ENCODE data around the gene ARMS2.

The ARMS2 gene

DNA sequence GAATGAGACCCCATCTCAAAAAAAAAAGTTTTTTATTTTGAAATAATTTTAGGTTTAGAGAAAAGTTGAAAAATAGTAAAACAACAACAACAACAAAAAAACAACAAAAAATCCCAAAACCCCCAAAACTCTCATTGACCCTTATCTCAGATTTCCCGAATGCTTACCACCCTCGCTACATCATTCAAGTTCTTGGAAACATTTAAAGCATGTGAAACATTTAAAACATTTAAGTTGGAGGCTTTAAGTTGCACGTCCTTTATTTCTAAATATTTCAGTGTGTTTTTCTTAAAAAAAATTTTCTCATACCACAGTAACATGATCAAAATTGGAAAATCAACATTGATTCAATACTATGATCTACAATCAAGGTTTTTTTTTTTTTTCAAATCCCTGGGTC is 382 bp upstream of the ARMS2 start:
- DNase-seq: no peak

DNA sequence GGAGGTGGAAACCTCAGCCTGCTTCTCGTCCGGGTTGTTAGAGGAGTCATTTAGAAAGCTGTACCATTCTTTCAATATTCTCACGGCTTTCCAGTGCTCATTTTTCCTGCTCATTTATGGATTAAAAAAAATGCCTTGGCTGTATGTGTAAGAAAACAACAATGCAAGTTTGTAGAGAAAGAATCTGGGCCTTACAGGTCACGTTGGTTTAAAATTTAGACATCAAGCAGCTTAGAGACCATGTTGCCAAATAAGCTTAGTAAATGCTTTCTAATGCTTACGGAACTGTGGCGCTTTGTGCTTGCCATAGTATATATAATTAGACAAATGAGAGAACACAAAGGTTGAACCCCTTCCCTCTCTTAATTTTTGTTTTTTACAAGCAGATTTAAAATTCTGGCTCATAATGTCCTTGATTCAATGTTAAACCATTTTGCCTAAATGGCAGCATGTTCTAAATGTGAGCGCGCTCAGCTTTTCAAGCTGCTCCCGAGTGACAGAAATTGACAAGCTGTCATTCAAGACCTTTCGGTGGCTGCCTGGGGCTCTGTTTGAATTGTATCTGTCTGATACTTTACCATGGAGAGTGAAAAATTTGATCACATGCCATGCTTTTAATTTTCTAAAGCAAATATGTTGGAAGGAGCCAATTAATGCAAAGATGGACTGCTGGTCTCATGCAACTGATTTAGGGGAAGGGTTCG is 1.1 kb downstream of the ARMS2 start:
- DNase-seq: no peak

DNA sequence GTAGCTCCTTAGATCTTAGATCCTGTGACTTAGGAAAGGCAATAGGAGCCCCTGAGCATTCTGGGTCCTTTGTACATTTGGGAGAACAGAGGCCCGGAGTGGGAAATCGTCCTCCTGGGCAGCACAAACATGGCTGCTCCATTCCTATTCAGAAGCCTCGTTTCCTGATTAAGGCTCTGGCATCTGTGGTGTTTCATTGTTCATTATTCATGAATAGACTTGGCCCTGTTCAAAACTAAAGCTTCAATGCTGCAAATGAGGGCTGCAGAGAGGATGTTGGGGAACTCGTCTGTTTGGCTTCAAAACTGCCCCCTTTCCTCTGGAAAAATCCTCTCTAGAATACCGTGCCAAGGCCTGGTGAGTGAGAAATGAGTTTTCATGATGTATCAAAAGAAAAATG is 3.5 kb downstream of the ARMS2 start:
- no peak for DNase-seq

DNA sequence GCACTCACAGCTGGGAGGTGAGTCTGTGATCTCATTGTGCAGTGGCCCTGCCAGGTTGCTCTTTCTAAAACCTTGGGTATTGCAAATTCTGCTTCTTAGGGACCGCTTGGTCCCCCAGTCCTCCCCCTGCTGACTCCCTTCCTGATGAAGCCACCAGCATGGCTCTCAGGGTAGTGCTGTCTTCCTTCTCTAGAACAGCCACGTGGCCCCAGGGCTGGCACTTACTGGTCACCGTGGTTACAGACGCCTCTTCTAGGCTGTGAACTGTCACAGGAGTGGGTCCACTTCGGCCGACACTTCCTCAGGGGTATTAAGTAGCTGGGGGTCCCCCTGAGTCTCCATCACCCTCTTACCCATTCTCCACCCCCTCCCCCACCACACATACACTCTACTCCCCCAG is 4.2 kb downstream of the ARMS2 start:
- DNase-seq: no peak

DNA sequence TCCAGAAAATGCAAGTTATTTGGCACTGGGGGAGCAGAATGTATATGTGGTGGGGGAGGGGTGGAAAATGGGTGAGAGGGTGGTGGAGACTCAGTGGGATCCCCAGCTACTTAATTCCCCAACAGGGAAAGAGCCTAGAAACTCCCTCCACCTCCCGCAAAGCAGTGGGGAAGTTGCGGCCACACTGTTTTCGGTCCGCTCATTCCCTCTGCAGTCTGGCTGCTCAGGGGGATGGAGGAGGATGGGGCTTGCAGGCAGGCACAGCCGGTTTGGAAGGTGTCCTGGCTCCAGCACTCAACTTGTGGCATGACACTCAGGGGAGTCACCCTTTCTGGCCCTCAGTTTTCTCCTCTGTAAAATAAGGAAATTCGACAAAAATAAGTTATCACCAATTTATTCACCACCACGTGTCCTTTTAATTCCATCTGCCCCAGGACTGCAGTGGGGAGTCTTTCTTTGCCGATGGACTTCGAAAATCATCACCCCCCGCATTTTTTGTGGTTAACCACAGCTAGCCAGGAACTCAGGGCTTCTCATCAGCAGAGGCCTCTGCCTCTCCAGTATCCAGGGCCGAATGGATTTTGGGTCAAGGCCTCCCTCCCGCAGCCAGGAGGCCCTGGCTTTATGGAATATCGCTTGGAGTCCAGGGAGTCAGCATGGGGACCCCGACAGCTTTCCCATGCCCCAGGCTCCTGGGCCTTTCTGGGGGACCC is 5.3 kb downstream of the ARMS2 start:
- no peak for DNase-seq

DNA sequence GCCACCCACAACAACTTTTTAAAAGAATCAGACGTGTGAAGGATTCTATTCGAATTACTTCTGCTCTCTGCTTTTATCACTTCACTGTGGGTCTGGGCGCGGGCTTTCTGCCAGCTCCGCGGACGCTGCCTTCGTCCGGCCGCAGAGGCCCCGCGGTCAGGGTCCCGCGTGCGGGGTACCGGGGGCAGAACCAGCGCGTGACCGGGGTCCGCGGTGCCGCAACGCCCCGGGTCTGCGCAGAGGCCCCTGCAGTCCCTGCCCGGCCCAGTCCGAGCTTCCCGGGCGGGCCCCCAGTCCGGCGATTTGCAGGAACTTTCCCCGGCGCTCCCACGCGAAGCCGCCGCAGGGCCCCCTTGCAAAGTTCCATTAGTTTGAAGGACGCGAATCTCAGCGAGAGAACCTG is 6.4 kb downstream of the ARMS2 start:
- DNase-seq: peak; percentile 69

DNA sequence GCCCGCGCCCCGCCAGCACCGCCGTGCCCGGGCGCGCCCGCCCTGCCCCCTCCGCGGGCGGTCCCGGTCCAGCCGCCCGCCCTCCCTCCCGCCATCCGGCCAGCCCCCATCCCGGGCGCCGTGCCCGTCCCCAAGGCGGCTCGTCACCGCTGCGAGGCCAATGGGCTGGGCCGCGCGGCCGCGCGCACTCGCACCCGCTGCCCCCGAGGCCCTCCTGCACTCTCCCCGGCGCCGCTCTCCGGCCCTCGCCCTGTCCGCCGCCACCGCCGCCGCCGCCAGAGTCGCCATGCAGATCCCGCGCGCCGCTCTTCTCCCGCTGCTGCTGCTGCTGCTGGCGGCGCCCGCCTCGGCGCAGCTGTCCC is 6.9 kb downstream of the ARMS2 start, which contains the start of gene HTRA1:
Gene HTRA1 (plus strand): TSS at position 187 of the 362 bp plus-strand sequence. CDS start 100 bp downstream, at position 287.
- DNase-seq: peak; percentile 27

DNA sequence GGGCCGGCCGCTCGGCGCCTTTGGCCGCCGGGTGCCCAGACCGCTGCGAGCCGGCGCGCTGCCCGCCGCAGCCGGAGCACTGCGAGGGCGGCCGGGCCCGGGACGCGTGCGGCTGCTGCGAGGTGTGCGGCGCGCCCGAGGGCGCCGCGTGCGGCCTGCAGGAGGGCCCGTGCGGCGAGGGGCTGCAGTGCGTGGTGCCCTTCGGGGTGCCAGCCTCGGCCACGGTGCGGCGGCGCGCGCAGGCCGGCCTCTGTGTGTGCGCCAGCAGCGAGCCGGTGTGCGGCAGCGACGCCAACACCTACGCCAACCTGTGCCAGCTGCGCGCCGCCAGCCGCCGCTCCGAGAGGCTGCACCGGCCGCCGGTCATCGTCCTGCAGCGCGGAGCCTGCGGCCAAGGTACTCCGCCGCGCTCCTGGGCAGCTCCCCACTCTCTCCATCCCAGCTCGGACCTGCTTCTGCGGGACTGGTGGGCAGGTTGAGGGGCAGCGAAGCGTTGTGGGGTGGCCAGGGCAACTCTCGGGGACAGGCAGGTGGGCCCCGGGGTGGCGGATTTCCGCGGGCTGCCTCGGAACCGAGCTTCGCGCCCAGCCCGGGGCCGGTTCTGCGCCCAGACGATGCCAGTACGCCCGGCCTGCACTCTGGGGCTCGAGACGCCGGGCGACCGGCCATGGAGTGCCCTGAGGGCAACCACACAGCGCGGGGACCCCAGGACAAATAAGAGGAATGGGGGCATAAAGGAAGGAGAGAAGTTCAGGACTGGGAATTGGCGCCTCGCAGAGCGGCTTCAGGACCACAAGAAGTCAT is 7.5 kb downstream of the ARMS2 start:
- DNase-seq: peak; percentile 80

DNA sequence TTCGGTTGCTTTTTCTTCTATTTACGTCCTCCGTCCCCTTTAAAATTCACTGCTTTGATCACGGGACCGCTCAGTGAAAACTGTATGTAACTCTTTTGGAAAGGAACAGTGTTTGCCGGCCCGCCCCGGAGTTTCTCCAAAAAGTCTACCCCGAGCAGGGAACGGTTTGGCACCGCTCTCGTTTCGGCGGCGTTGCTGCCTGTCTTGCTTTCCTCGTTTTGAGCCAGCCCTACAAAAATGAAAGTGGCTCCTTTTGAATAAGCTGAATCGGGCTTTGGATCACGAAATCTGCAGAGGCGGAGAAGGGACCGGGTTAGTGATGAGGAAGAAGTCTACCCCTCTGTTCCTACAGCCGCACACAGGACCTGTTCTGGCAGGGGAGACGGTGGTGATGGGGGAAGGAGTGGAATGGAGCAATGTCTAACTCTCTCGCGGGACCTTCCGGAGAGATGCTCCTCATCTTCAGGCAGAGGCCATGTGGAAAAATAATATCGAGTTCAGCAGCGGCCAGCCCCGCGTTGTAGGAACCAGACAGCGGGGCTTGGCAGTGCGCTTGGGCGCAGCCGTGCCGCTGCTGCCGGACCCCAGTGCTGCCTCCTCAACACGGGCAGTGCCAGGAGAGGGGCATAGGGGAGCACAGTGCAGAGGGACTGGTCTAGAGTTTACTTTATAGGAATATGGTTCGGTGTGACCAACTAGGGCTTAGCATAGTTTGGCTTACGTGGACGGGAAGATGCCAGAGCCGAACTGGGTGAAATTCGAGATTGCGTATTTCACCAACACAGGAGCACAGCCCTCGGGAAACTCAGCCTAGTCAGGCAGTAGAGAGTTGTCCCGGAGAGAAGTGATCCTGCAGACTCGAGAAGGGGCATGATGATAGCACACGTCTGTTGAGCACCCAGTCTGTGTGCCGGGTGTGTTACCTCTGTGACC is 8.3 kb downstream of the ARMS2 start:
- peak; percentile 68 for DNase-seq

DNA sequence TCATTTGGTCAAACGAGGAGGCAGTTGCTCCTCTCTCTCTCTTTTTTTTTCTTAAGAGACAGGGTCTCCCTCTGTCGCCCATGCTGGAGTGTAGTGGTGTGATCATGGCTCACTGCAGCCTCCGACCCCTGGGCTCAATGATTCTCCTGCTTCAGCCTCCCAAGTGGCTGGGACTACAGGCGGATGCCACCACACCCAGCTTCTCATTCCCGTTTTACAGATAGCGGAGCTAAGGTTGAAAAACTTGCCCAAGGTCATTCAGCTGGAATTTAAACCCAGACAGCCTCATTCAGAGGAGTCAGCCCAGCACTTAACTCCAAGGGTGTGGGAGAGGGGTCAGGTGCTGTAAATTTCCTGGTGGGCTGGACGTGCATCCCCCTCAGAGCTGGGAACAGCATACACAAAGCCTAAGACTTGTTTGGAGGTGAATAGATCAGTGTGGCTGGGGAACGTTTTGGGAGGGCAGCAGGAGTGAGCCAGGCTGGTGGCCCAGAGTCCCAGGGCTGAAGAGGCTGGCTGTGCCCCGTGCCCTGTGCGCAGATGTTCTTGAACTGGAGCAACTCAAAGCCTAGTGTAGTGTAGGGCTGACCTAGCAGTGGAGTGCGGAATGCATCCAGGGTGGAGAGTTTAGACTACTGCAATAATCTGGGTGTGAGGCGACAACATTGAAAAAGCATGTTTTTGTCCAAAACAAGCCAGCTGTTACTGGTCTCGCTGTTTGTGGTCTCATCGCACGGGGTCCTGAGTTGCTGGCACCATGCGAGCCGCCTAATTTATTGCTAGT is 9.2 kb downstream of the ARMS2 start:
- DNase-seq: no peak

DNA sequence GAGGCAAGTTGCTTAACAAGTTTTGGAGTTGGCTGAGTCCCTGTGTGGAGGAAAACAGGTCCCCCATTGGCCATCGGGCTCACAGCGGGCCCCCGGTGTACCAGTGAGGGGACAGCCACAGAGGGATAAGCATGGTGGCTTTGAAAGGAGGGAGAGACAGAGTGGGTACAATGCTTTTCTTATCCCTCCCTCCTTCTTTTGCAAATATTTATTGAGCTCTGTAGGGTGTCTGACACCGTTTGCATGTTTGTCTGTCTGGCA is 9.7 kb downstream of the ARMS2 start:
- DNase-seq: no peak

DNA sequence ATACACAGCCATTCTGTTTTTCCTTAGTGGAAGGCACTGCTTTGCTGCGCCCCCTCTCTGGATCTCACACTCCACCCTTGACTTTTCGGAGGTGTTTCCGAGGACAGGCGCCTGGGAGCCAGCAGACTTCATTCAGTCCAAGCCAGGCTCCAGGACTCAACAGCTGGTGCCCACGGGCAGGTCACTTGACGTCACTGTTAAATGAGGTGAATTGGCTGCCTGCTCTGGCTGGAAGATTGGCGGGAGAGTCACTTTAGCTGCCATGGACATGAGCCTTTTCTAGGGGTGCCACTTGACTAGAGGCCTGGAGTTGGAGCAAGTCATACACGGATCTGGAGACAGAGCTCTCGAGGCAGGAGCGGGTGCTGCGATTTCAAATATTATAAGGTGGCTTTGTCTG is 10.1 kb downstream of the ARMS2 start:
- no peak for DNase-seq

DNA sequence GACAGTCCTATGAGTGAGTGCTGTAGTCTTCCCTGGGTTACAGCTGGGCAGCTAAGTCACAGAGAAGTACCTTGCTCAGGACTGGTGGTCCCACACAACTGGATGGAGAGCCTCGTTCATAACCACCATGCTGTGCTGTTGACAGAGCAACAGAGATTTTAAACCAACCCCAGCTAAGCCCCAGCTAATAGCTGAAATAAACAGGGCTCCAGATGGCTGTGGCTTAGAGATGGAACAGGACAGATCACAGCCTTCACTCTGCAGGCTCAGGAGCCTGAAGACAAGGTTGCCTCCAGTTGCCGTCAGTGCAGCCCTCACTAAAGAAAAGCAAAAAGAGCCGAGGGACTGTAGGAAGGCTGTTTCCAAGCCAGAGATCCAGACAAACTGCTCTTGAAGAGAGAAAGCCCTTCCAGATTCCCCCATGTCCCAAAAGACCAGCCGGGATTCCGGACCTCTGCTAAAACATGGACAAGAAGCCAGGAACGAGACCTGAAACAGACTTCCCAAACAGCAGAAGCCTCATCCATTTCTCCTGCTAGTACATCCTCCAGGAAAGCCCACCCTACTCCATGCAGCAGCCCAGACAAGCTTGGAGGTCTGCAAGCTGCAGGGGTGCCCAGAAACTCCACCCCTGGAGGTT is 11.1 kb downstream of the ARMS2 start:
- DNase-seq: no peak

DNA sequence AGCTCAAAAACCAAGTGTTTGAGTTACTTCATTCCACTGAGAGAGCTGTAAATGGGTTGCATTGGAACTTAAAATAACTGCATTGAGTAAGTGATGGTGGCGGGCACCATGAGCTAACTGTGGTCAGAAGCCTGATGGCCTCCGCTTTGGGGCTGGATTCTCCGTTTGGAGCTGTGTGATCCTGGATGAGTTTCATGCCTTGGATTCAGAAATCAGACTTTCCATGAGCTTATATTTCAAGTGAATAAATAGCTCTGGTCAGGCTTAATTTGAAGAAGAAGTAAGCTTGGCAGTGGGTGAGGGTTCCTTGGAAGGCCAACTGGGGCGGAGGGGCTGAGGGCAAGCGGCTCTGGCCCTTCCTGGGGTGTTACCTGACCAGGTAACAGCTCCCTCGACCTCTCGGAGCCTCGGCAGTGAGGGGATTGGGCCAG is 12.5 kb downstream of the ARMS2 start:
- no peak for DNase-seq

DNA sequence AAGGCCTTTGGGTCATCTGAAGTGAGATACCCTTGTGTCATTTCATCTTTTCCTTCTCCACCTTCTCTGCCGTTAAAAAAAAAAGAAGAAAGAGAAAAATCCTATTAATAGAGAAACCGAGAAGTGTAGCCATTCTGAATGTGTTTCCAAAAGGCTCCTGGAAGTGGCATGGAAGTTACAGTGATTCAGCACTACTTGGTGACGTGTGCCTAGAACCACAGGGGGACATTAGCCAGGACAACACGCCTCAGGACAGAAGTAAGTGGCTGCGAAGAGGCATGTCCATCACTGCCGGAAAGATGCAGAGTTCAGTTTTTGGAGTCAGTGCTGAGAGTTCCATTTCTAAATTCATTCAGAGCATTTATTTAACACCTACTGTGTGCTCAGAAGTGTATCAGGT is 13.2 kb downstream of the ARMS2 start:
- DNase-seq: no peak

DNA sequence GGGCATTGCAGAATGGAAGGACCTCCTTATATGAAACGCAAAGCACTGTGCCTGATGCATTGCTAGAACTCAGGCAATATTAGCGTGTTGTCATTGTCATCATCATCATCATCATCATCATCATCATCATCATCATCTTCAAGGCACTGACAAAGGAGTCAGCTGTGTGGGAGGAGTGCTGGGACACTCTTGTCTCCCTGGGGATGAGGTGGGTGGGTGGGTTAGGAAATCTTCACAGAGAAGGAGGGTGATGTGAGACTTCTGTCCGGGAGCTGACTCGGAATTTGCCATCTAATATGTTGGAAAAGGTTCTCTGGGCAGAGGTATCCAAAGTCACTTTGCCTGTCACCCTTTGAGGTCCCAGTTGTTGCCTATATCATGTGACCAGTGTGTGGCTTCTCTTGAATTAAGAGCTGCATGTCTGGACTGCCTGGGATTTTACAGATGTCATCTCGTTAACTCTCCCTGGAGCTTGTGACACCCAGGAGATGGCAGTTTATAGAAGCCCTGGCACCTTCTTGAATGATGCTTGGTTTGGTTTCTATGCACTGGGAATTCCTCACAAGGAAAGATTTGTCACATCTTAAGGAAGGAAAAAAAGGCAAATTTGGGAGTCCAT is 14.0 kb downstream of the ARMS2 start:
- DNase-seq: no peak

DNA sequence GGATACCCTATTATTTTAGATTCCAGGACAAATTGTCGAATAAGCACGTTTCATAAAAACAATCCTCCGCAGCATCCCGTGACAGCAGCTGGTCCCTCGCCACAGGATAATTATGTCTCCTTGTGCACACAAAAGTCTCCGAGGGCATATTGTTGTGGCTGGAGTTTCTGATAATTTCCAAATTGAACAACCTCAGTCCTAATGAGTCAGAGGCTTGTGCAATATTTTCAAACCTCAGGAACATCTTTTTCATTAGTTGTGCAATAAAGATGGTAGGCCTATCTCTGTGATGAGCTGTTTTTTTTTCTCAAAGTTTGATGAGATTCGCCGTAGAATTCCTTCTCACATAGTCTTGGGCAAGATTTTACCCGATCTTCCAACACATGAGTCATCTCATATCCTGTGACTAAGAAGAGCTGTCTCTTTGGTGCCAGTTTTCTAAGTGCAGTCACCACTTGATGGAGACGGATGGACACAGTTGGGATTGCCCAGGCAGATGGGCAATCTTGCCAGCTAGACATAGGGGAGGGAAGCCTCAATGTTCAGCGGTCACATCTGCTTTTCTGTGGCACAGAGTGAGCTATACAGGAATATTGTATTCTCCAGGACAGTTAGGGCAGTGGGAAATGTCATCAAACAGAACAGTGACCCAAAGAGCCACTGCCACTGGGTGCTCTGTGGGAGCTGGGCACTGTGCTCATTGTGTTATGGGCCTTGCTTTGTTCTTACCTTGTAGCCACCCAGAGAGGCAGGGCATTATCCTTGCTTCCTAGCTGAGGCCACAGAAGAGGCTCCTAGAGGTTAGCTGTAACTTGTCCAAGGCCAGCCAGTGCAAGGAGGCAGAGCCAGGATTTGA is 14.7 kb downstream of the ARMS2 start:
- no peak for DNase-seq

DNA sequence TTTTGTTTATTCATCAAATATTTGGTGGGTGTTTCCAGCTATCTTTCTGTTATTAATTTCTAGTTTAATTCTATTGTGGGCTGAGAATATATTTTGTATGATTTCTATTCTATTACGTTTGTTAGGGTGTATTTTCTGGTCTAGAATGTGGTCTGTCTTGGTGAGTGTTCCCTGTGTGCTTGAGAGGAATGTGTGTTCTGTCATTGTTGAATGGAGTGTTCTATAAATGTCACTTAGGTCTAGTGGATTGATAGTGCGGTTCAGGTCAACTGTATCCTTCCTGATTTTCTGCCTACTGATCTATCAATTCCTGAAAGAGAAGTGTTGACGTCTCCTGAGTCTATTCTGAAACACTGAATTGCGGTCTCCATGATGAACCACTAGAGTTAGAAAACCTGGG is 15.4 kb downstream of the ARMS2 start:
- no peak for DNase-seq

DNA sequence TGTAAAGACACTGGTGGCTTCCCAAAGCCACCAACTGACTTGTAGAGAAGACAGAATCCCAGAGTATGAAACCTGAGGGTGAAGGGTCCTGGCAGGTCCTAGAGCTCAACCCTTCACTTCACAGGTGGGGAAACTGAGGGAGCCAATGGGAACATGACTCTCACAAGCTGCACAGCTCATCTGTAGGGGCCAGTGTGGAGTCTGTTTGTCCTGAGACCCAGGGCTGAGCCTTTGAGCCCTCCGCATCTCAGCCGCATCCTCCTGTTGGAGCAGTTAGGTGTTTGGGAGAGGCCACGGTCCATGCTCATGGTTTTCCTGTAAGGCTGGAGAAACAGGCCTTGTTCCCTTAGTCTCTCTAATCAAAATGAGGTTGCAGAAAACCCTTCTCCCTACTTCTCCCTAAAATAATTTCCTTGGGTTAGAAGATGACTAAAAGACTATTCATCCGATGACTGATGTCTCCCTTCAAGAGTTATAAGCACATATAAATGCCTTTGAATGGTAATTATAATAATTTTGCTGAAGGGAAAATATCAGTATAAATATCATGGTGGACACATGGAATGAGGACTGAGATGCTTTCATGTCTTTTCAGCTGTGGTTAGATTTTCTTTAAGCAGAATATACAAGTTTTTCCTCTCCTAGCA is 17.2 kb downstream of the ARMS2 start:
- no peak for DNase-seq

All from right kidney (tissue), 1 donor.